Thoracic aorta (tissue), 2 donors: Measurements from ENCODE around the gene PARVB. TPM values are rescaled to one million over a fixed set of nuclear protein-coding genes. Genes with fewer than 3 reads are reported as not detected.

ENCODE experiments used
- ATAC-seq: fragments of 150-250 bp; one replicate; pipeline ENCODE4 v1.8.0; 2017; ENCODE audit warnings: low read depth; ENCODE audit not compliant: insufficient number of reproducible peaks, low FRiP score
- DNase-seq: peaks from one replicate; pipeline ENCODE4 v3.0.0-alpha.2; 2020; ENCODE audit warnings: low spot score
- H3K27ac ChIP-seq, 2 donors: fragments of 200-600 bp; sonication (generic); 1 replicate in 1 of 2; 2 replicates in 1 of 2; pipeline ENCODE4 v1.5.1; 2016; ENCODE audit warnings: mild to moderate bottlenecking in 2 of 2, moderate library complexity in 2 of 2
- H3K27me3 ChIP-seq: fragments of 200-600 bp; sonication (generic); replicated peaks from 2 replicates; pipeline ENCODE4 v1.6.0; 2016; ENCODE audit warnings: mild to moderate bottlenecking; ENCODE audit not compliant: insufficient read depth
- H3K36me3 ChIP-seq: fragments of 200-600 bp; sonication (generic); one replicate; pipeline ENCODE4 v1.5.1; 2016
- H3K4me1 ChIP-seq, 2 donors: fragments of 200-600 bp; sonication (generic); 1 replicate in 1 of 2; 2 replicates in 1 of 2; pipeline versions ENCODE4 v1.5.1 to v1.6.0; 2016; ENCODE audit warnings: low read depth in 2 of 2, mild to moderate bottlenecking in 1 of 2; ENCODE audit not compliant: control insufficient read depth in 1 of 2
- H3K4me3 ChIP-seq: fragments of 200-600 bp; sonication (generic); 2 replicates; pipeline ENCODE4 v1.5.1; 2016; ENCODE audit warnings: mild to moderate bottlenecking
- H3K9me3 ChIP-seq: fragments of 200-600 bp; sonication (generic); 2 replicates; pipeline ENCODE4 v1.5.1; 2016
- CTCF ChIP-seq: fragments of 200-600 bp; sonication (generic); IDR thresholded peaks from one replicate; pipeline ENCODE4 v1.5.1; 2019; ENCODE audit warnings: antibody characterized with exemption
- total RNA-seq, 2 donors: library from RNA; depleted of rRNA; stranded (reverse); fragments of >200 nt; gene quantifications; one replicate each; pipeline versions ENCODE4 v1.1.0 to v1.2.3, GENCODE V29; 2016

The PARVB gene
- total RNA-seq, 2 donors from 2014 or later: 15.3 to 17.2 TPM

DNA sequence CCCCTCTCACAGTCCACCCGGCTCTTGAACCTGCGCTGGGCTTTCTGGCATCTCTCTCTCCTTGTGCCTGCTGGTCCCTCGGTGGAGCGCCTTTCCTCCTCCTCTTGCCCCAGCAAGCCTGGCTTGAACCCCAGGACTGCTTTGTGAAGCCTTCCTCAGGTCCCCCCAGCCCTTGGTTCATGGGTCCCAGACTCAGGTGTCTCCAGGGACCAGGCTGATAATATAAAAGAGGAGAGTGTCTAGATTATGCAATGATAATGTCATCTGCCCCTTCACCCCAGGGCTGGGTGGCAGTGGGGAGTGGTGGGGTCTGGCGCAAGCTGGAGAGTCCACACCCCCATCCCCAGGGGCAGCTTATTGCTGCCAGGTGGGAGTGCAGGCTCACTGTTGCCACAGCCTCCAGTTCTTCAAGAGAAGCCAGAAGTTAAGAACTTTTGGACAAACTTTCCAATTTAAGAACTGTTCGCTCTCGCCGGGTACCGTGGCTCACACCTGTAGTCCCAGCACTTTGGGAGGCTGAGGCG, 120.0 kb downstream of the PARVB start:
- Histone ChIP-seq H3K4me3 (no peak overlapping the region), H3K9me3 (no peaks in the 10 kb centered on the region), H3K4me1 (no peaks in the 10 kb centered on the region), H3K27ac (no peak overlapping the region), H3K36me3 (no peaks in the 10 kb centered on the region), H3K27me3 (no peaks in the 10 kb centered on the region)
- ATAC-seq: no peak
- TF ChIP-seq CTCF: no peak
- DNase-seq: no peak

- ATAC-seq: no peak
Observed at GRCh38 chr22:44145544-44145943, 121.4 kb downstream of the PARVB start.

GRCh38 chr22:44146088-44146861, 122.2 kb downstream of the PARVB start:
- TF ChIP-seq CTCF: no peak
- H3K36me3 ChIP-seq: no peaks in the 10 kb centered on the region
- DNase-seq (no peak), ATAC-seq (no peak)
- H3K27me3 ChIP-seq: no peaks in the 10 kb centered on the region
- H3K4me3 ChIP-seq: no peak overlapping the region
- no peak overlapping the region for H3K27ac ChIP-seq
- no peaks in the 10 kb centered on the region for H3K4me1 ChIP-seq
- H3K9me3 ChIP-seq: no peaks in the 10 kb centered on the region

More at GRCh38 chr22:44145544-44145943, 121.4 kb downstream of the PARVB start:
- H3K4me1 ChIP-seq: no peaks in the 10 kb centered on the region
- H3K27me3 ChIP-seq: no peaks in the 10 kb centered on the region
- no peaks in the 10 kb centered on the region for H3K36me3 ChIP-seq
- no peak for DNase-seq
- H3K4me3 ChIP-seq: no peak overlapping the region
- H3K27ac ChIP-seq: no peak overlapping the region
- TF ChIP-seq CTCF: no peak
- no peaks in the 10 kb centered on the region for H3K9me3 ChIP-seq

DNA sequence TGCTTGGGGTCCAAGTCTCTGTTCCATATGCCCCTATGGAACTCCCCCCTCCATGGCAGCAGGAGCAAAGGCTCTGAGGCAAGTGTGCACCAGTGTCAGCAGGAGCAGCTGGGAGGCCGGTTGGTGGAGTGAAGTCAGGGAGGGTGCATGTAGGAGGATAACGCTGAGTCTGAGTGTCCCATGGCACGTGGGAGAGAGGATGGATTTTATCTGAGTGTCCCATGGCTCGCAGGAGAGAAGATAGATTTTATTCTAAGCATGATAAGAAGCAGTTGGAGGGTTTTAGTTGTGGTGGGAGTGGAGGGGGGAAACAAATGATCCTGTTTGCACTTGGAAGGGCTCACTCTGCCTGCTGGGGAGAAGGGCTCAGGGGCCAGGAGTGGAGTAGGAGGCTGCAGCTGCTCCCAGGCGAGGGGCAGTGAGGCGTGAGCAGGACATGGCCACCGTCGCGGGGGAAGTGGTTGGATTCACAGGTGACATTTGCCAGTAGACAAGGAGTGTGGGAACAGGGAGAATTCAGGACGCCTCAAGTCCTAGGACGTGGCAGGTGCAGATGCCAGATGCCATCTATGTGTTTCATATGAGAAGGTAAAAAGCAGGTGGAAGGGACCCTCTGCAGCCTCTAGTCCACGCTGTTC, 123.0 kb downstream of the PARVB start:
- no peak overlapping the region for H3K27ac ChIP-seq

More for the DNA sequence above, 123.0 kb downstream of the PARVB start:
- H3K36me3 ChIP-seq: no peaks in the 10 kb centered on the region
- no peak overlapping the region for H3K4me3 ChIP-seq
- ATAC-seq: no peak
- H3K4me1 ChIP-seq: no peaks in the 10 kb centered on the region
- H3K9me3 ChIP-seq: no peaks in the 10 kb centered on the region
- H3K27me3 ChIP-seq: no peaks in the 10 kb centered on the region
- TF ChIP-seq CTCF: no peak
- no peak for DNase-seq
